H9 (cell line): ENCODE measurements around the gene BEND7. TPM values are rescaled to one million over a fixed set of nuclear protein-coding genes. Genes with fewer than 3 reads are reported as not detected.

Experiments used
- DNase-seq: peaks from one replicate; pipeline ENCODE4 v3.0.0-alpha.2; 2017
- H2AFZ ChIP-seq: one replicate; pipeline ENCODE4 v1.6.1; 2013; ENCODE audit warnings: mild to moderate bottlenecking, low read length, control low read depth, moderate library complexity
- H2AK5ac ChIP-seq: 2 replicates; pipeline ENCODE4 v1.6.1; 2013; ENCODE audit warnings: low read length, control low read depth, mixed read lengths; ENCODE audit not compliant: insufficient read length
- H2BK120ac ChIP-seq: one replicate; pipeline ENCODE4 v1.6.1; 2013; ENCODE audit warnings: low read depth, mild to moderate bottlenecking, low read length, control low read depth, inconsistent platforms; ENCODE audit not compliant: poor library complexity, severe bottlenecking
- H2BK12ac ChIP-seq: 2 replicates; pipeline ENCODE4 v1.6.1; 2013; ENCODE audit warnings: low read length, control low read depth, mixed read lengths, low read depth; ENCODE audit not compliant: insufficient read length
- H2BK15ac ChIP-seq: 2 replicates; pipeline ENCODE4 v1.6.1; 2013; ENCODE audit warnings: low read depth, low read length, control low read depth
- H2BK20ac ChIP-seq: one replicate; pipeline ENCODE4 v1.6.1; 2013; ENCODE audit warnings: low read depth, mild to moderate bottlenecking, low read length, control low read depth, inconsistent platforms; ENCODE audit not compliant: poor library complexity, severe bottlenecking
- H2BK5ac ChIP-seq: 2 replicates; pipeline ENCODE4 v1.6.1; 2013; ENCODE audit warnings: low read length, control low read depth, mixed read lengths; ENCODE audit not compliant: insufficient read length
- H3K14ac ChIP-seq: 2 replicates; pipeline ENCODE4 v1.6.1; 2013; ENCODE audit warnings: low read length, control low read depth; ENCODE audit not compliant: insufficient read depth
- H3K18ac ChIP-seq: 2 replicates; pipeline ENCODE4 v1.6.1; 2013; ENCODE audit warnings: low read depth, mild to moderate bottlenecking, mixed read lengths, low read length, control low read depth; ENCODE audit not compliant: insufficient read length
- H3K23ac ChIP-seq: 2 replicates; pipeline ENCODE4 v1.6.1; 2013; ENCODE audit warnings: low read length, control low read depth, mixed read lengths, low read depth; ENCODE audit not compliant: insufficient read length
- H3K23me2 ChIP-seq: 2 replicates; pipeline ENCODE4 v1.6.1; 2013; ENCODE audit warnings: low read depth, mild to moderate bottlenecking, mixed read lengths, low read length, control low read depth; ENCODE audit not compliant: insufficient read length, poor library complexity, severe bottlenecking
- H3K27ac ChIP-seq: 2 replicates; pipeline ENCODE4 v1.5.1; 2013; ENCODE audit warnings: low read length, control low read depth, mixed read lengths, low read depth; ENCODE audit not compliant: insufficient read length
- H3K27me3 ChIP-seq: 2 replicates; pipeline ENCODE4 v1.6.1; 2013; ENCODE audit warnings: low read length, control low read depth, inconsistent platforms; ENCODE audit not compliant: insufficient read depth
- H3K4ac ChIP-seq: 2 replicates; pipeline ENCODE4 v1.6.1; 2013; ENCODE audit warnings: low read depth, mild to moderate bottlenecking, control low read depth, inconsistent platforms, low read length, moderate library complexity
- H3K4me1 ChIP-seq: 2 replicates; pipeline ENCODE4 v1.6.1; 2013; ENCODE audit warnings: low read length, control low read depth, inconsistent platforms; ENCODE audit not compliant: insufficient read depth
- H3K4me2 ChIP-seq: 2 replicates; pipeline ENCODE4 v1.6.1; 2013; ENCODE audit warnings: low read length, control low read depth, mixed read lengths; ENCODE audit not compliant: insufficient read length, insufficient read depth
- H3K56ac ChIP-seq: 2 replicates; pipeline ENCODE4 v1.6.1; 2013; ENCODE audit warnings: low read depth, mild to moderate bottlenecking, mixed read lengths, low read length, control low read depth; ENCODE audit not compliant: insufficient read length
- H3K79me1 ChIP-seq: 2 replicates; pipeline ENCODE4 v1.6.1; 2013; ENCODE audit warnings: low read depth, mild to moderate bottlenecking, moderate library complexity, low read length, control low read depth, inconsistent platforms; ENCODE audit not compliant: insufficient read depth, poor library complexity, severe bottlenecking
- H3K79me2 ChIP-seq: 2 replicates; pipeline ENCODE4 v1.6.1; 2013; ENCODE audit warnings: low read length, control low read depth, inconsistent platforms; ENCODE audit not compliant: insufficient read depth
- H3K9ac ChIP-seq: 2 replicates; pipeline ENCODE4 v1.6.1; 2013; ENCODE audit warnings: low read length, control low read depth, mixed read lengths; ENCODE audit not compliant: insufficient read length; ENCODE audit errors: extremely low read depth
- H3K9me3 ChIP-seq: one replicate; pipeline ENCODE4 v1.6.1; 2013; ENCODE audit warnings: low read depth, low read length, inconsistent platforms; ENCODE audit not compliant: control insufficient read depth
- H3T11ph ChIP-seq: one replicate; pipeline ENCODE4 v1.6.1; 2013; ENCODE audit warnings: mild to moderate bottlenecking, low read length, control low read depth, inconsistent platforms
- H4K20me1 ChIP-seq: one replicate; pipeline ENCODE4 v1.6.1; 2013; ENCODE audit not compliant: control insufficient read depth, insufficient read length, insufficient read depth
- H4K5ac ChIP-seq: 2 replicates; pipeline ENCODE4 v1.6.1; 2013; ENCODE audit warnings: low read depth, mild to moderate bottlenecking, mixed read lengths, low read length, control low read depth; ENCODE audit not compliant: insufficient read length
- H4K8ac ChIP-seq: replicated peaks from 2 replicates; pipeline ENCODE4 v1.6.1; 2013; ENCODE audit warnings: low read length, control low read depth, mixed read lengths, low read depth; ENCODE audit not compliant: insufficient read length
- H4K91ac ChIP-seq: 2 replicates; pipeline ENCODE4 v1.6.1; 2013; ENCODE audit warnings: low read depth, mild to moderate bottlenecking, moderate library complexity, mixed read lengths, low read length, control low read depth; ENCODE audit not compliant: insufficient read length
- H3K27ac Mint-ChIP-seq, 3 experiments: 2 replicates in 2 of 3; 3 replicates in 1 of 3; pipeline ENCODE4 v1.8.0; 2020 to 2021; ENCODE audit warnings: mixed read lengths in 3 of 3, mild to moderate bottlenecking in 1 of 3, moderate library complexity in 1 of 3
- H3K27me3 Mint-ChIP-seq: 2 replicates; pipeline ENCODE4 v1.8.0; 2021; ENCODE audit warnings: low read depth, mild to moderate bottlenecking, moderate library complexity, mixed read lengths
- H3K36me3 Mint-ChIP-seq, 3 experiments: 2 replicates in 2 of 3; 3 replicates in 1 of 3; pipeline ENCODE4 v1.8.0; 2020 to 2021; ENCODE audit warnings: low read depth in 3 of 3, mixed read lengths in 3 of 3; ENCODE audit not compliant: insufficient read depth in 1 of 3
- H3K4me1 Mint-ChIP-seq, 2 experiments: 2 replicates each; pipeline ENCODE4 v1.8.0; 2020; ENCODE audit warnings: mixed read lengths in 2 of 2
- H3K4me3 Mint-ChIP-seq, 2 experiments: 2 replicates in 1 of 2; 3 replicates in 1 of 2; pipeline ENCODE4 v1.8.0; 2020 to 2021; ENCODE audit warnings: mild to moderate bottlenecking in 2 of 2, mixed read lengths in 2 of 2, moderate library complexity in 1 of 2
- H3K9me3 Mint-ChIP-seq, 2 experiments: 2 replicates in 1 of 2; 3 replicates in 1 of 2; pipeline ENCODE4 v1.8.0; 2020; ENCODE audit warnings: mild to moderate bottlenecking in 2 of 2, mixed read lengths in 2 of 2, moderate library complexity in 1 of 2
- CTCF ChIP-seq: fragments of 200-600 bp; sonication (generic); conservative IDR thresholded peaks from 3 replicates; pipeline ENCODE4 v1.8.0; 2021; ENCODE audit warnings: antibody characterized with exemption, mild to moderate bottlenecking
- WGBS: extraction: QIAGEN DNeasy Blood & Tissue Kit; methylation state at CpG from one replicate; pipeline ENCODE4 v1.1.7; 2013; ENCODE audit warnings: missing lambda C conversion rate, low lambda C conversion rate, mixed read lengths; ENCODE audit not compliant: insufficient read length; ENCODE audit errors: extremely low coverage; 5-methylcytosine and 5-hydroxymethylcytosine counted together
- total RNA-seq: library from RNA; stranded (reverse); gene quantifications from 2 replicates; pipeline ENCODE4 v1.2.1, GENCODE V29; 2021

The BEND7 gene
- total RNA-seq, 1 experiment from 2014 or later: 17.7 TPM

- DNase-seq: no peak
- peaks cover 15 to 20% of the 10 kb centered on the region in 2 experiments for H3K4me1 Mint-ChIP-seq
- H3K36me3 Mint-ChIP-seq: no peaks in the 10 kb centered on the region; a peak in 2 of 7 replicates
- Histone ChIP-seq H3K79me2 (no peaks in the 10 kb centered on the region), H3K14ac (no peak overlapping the region), H2BK120ac (no peak overlapping the region), H4K91ac (no peak overlapping the region), H2BK20ac (no peak overlapping the region), H3K4me1 (no peaks in the 10 kb centered on the region), H3K27ac (no peak overlapping the region), H2AFZ (no peak overlapping the region), H3K23me2 (no peaks in the 10 kb centered on the region), H3K18ac (no peak overlapping the region), H3K4me2 (no peak overlapping the region), H2AK5ac (no peak overlapping the region), H3K4ac (no peak overlapping the region), H3K9me3 (no peaks in the 10 kb centered on the region), H4K8ac (no peak overlapping the region), H2BK5ac (no peak overlapping the region), H3K79me1 (no peaks in the 10 kb centered on the region), H4K20me1 (no peaks in the 10 kb centered on the region), H2BK15ac (no peak overlapping the region), H4K5ac (no peak overlapping the region), H3K27me3 (no peaks in the 10 kb centered on the region), H2BK12ac (no peak overlapping the region), H3K56ac (no peak overlapping the region), H3K23ac (no peak overlapping the region), H3T11ph (no peak overlapping the region), H3K9ac (no peak overlapping the region)
- no peaks in the 10 kb centered on the region for H3K9me3 Mint-ChIP-seq
- TF ChIP-seq CTCF: no peak
- no peaks in the 10 kb centered on the region for H3K27me3 Mint-ChIP-seq
- H3K27ac Mint-ChIP-seq: no peak overlapping the region
- no CpG with 5 or more reads among the region's 16 CpGs for WGBS
- no peak overlapping the region for H3K4me3 Mint-ChIP-seq
These were observed 36.2 kb downstream of the BEND7 start for GRCh38 chr10:13492493-13493180.
